GM21786 (cell line): ENCODE results near the gene TMC8.
"Not testable (repeated sequence)": the region's sequence is repeated elsewhere in the genome, so short reads cannot be mapped to it uniquely, and the experiment has no call there.

Experiments
- ATAC-seq: cut with Tn5 transposase; IDR thresholded peaks from one replicate; pipeline ENCODE4 v1.9.1; 2021; ENCODE audit not compliant: unreplicated experiment

Gene TMC8

DNA sequence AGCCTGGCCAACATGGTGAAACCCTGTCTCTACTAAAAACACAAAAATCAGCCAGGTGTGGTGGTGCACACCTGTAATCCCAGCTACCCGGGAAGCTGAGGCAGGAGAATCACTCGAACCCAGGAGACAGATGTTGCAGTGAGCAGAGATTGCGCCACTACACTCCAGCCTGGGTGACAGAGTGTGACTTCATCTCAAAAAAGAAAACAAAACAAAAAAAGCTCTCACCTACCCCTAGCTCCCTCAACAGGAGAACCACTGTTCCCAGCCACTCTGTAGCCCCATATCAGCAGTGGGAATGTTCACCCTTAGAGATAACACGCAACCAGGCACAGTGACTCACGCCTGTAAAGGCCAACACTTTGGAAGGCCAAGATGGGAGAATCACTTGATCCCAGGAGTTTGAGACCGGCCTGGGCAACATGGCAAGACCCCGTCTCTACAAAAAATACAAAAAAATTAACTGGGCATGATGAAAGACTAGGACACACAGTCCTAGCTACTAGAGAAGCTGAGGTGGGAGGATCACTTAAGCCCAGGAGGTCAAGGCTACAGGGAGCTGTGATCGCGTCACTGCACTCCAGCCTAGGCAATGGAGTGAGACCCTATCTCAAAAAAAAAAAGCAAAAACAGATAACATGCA, 5.4 kb downstream of the TMC8 start:
- ATAC-seq = no peak

DNA sequence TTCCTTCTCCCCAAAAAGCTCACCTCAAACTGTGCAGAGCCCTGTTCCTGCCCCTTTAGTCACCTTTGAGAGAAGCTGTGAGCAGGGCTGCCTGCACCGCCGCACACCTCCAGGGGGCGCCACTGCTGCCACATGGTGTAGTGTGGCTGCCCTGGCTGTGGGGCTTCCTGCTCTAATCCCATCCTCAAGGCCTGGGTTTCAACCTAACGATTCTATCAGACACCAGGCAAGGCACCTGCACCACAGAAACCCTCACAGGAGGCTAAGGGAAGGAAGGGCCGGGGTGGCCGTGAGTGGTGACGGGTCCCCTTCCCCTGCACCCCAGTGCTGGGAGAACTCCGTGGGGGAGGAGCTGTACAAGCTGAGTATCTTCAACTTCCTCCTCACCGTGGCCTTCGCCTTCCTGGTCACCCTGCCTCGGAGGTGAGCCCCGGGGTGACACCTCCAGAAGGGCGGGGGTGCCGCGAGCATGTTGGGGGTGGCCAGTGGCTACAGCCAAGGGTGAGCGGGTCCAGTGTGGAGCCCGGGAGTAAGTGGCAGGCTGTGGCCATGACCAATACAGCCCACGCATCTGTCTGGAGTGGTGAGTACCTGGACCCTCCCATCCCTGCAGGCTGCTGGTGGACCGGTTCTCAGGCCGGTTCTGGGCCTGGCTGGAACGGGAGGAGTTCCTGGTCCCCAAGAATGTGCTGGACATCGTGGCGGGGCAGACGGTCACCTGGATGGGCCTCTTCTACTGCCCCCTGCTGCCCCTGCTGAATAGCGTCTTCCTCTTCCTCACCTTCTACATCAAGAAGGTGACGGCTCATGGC, 7.0 kb downstream of the TMC8 start:
- no peak for ATAC-seq

DNA sequence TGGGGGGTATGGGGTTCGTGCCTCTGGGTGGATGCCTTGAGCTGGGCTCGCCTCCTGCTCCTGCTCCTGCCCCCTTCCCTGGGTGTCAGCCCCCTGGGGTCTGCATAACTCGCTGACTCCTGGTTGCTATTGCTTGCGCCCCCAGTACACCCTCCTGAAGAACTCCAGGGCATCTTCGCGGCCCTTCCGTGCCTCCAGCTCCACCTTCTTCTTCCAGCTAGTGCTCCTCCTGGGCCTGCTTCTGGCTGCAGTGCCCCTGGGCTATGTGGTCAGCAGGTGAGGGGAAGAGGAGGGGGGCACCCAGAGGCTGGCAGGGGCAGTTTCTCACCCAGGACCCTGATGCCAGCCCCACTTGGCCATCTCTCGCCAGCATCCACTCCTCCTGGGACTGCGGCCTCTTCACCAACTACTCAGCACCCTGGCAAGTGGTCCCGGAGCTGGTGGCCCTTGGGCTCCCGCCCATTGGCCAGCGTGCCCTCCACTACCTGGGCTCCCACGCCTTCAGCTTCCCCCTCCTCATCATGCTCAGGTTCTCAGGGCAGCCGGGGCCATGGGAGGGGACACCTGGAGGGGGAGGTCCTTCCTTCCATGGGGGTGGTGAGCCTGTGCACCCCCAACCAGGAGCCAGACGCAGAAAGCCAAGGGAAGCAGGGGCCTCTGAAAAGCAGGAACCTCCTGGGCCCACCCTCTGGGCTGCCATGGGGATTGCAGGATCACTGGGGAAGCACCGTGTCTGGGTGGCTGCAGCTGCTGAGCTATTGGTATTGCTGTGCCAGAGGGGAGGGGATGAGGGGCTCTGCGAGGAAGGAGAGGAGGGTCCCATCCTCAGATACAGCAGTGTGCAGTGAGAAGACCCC, 7.9 kb downstream of the TMC8 start:
- ATAC-seq = no peak

DNA sequence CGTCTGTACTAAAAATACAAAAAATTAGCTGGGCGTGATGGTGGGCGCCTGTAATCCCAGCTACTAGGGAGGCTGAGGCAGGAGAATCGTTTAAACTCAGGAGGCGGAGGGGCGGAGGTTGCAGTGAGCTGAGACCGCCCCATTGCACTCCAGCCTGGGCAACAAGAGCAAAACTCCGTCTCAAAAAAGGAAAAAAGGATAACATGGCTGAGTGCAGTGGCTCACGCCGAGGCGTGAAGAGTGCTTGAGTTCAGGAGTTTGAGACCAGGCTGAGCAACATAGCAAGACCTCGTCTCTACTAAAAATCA, 9.2 kb downstream of the TMC8 start:
- ATAC-seq = not testable (repeated sequence)

DNA sequence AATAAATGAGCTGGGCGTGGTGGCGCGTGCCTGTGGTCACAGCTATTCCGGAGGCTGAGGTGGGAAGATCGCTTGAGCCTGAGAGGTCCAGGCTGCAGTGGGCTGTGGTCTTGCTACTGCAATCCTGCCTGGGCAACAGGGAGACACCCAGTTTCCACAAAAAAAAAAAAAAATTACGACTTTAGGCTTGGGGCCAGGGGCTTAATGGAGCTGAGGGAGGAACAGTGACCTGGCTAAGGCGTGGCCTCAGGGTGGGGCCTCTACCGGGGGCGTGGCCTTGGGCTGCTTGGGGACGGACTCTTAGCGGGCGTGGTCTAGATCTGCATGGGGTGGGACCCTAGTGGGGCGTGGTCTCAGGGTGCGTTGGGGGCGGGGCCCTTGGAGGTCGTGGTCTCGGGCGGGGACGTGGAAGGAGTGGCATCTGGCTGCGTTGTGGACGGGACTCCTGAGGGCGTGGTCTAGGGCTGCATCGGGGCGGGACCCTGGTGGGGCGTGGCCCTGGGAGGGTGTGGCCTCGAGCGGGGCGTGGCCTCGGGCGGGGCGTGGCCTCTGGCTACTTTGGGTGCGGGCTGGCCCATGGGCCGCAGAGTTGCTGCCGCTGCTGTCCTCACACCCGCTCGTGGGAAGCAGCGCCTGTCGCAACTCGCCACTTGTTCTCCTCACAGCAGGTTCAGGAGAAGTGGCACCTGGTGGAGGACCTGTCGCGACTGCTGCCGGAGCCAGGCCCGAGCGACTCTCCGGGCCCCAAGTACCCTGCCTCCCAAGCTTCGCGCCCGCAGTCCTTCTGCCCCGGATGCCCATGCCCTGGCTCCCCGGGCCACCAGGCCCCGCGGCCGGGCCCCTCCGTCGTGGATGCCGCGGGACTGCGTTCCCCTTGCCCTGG, 9.8 kb downstream of the TMC8 start:
- peak; percentile 70 for ATAC-seq

DNA sequence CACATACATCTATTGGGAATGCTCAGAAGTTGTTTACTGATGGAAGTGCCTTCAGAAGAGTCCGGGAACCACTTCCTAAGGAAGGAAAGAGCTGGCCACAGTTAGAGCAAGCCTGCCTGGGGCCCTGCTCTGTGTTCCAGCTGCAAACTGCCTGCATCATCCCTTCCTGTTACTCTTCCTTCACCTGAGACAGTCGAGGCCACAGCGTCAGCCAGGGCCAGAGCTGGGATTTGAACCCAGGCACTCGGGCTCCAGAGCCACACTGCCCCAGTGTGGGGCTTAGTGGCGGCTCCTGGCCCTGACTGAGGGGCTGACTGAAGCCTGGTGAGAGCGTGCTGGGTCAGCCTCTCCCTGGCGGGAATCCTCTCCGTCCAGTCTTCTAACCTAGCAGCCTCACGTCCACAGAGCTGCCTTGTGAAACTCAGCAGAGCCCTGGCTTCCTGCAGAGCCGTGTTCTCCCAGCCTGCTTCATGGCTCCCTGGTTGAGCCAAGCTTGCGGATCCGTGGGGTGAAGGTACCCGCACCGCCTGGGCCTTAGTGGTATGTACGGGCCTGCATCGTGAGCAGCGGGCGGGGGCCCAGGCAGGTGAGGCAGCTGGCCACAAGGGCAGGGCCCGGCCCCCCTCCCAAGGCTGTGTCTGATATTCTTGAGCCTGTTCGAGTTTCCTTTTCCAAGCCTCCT, 11.0 kb downstream of the TMC8 start:
- ATAC-seq = no peak

DNA sequence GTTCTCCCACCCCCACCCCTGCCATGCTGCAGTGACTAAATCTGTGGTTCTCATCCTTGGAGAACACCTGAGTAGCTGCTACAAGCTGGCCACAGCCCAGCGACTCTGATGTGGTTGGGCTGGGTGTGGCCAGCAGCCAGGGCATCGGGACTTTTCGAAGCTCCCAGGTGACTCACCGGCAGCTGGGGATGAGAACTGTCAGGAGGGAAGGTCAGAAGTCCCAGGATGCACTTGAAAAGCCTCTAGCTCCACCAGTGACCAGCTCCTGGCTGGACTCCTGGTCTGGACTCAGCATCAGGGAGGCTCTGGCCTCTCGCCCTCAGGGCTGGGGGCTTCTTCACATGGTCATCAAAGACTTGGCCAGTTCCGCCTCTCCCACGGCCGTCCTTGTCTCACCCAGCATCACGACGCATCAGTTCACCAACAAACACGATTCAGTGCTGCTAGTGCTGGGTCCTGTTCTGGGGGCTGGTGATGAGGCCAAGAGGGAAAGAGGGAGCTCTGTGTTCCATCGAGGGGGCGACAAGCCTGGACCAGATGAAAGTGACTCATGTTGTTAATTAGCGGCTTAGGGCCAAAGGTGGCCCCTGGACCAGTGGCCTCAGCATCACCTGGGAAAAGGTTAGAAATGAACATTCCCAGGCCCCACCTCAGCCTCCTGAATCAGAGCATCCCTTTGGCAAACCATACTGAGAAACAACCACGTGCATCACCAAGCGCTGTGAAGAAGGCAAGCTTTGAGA, 11.7 kb downstream of the TMC8 start:
- ATAC-seq = no peak

DNA sequence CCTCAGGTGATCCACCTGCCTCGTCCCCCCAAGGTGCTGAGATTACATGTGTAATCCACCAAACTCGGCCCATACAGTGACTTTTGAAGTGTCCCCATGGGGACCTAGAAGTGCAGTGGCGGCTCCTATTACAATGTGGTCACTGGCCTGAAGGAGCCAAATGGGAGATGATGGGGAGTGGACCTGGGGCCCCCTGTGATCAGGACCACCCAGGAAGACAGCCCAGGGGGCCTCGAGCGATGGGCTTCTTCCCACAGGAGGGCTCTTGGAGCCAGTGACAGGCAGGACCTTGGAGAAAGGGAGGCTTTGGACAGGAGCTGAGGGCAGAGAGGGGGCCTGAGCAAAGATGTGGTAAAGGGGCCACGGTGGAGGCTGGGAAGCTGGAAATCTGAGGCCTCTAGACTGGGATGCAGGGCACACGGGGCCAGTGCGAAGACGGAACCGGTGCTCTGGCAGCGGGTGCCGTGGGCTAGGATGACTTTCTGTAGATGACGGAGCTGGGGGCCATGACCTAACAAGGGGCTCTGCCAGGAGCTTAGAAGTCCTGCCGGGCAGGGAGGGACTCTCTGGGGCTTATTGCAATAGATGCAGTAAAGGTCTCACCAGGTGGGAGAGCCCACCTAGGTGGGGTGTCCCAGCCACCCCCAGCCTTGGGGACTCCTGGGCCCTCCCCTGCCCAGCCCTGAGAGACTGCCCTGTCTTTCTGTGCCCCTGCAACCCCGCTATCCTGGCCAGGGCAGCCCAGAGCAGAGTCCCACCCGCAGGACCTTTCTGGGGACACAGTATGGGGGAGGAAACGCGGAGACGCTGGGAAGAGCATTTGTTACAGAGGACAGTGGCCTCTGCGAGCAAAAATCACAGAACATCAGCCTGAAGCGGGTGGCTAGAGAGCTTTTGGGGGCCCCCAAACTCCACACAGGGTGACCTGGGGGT, 12.9 kb downstream of the TMC8 start:
- no peak for ATAC-seq

DNA sequence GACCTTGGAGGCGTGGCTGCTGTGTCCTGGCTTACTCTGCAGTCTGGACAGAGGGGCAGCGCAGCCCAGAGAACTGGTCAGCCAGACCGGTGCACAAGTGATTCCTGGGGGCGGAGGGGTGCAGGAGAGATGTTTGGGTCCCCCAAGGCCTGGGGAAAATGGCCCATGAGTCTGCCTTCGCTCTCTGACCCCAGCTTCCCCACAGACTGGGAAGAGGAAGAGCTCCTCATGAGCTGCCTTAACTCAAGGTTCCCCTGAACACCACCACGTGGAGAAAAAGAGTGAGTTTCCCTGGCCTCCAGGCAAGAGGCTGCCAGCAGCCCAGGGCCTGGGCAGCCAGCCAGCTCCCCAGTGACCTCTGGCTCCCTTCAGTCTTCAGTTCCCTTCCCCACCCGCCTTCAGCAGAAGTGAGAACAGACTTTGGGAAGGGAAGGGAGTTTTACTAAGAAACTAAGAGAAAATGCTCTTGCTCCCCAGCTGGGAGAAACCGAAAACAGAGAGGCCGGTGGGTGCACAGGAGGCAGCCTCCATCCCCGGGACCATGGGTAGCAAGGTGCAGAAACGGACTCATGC, 13.7 kb downstream of the TMC8 start:
- ATAC-seq = no peak

DNA sequence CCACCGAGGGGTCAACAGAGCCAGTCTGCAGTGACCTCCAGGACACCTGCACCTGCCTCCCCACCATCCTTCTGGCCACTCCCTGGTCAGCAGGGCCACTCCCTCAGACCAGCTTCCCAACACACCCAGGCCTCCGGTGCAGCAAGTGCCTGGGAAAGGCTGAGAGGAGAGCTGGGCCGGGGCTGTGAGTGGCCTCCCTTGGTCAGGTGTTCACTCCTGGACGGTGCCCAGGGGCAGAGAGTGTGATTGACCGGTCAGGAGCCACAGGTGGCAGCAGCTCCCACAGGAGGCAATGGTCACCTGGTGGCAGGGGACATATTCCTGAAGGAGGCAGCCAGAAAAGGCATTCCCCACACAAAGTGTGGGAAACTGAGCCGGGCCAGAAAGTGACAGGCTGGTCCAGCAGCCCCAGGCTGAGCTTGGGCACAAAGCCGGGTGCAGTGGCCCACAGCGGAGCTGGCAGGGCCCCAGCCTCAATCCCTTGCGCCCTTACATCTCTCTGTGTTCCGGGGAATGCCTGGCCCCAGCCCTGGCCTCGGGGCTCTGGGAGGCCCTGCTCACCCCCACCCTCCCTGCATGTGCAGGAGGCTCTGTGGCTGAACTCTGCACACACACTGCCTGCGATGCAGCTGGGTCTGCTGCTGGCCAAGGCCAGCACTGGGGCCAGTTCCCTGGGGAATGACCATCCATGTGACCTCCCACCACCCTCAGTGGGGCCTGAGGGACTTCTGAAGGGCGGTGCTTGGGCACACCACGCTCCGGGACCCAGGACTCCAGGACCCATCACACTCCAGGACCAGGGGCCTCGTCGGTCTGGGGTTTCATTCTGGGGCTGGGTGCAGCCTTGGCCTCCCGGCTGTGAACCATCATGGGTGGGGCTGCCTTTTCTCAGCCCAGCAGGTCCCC, 14.4 kb downstream of the TMC8 start:
- no peak for ATAC-seq

DNA sequence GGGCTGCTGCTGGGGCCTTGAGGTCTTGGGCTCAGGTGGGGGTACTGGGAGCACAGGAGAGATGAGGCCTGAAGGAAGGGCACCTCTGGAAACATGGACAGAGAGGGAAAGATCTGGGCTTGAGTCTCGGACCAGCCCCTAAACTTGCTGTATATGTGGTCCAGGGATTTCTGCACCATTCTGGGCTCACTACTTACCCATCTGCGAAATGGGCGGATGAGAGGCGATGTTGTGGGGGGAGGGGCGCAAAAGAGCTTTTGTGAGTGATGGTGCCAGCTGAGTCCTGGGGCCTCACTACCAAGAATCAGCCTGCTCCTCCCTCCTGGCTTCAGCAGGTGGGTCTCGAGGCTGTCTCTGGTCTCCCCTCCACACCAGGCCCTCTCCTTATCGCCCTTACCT, 15.9 kb downstream of the TMC8 start:
- no peak for ATAC-seq

DNA sequence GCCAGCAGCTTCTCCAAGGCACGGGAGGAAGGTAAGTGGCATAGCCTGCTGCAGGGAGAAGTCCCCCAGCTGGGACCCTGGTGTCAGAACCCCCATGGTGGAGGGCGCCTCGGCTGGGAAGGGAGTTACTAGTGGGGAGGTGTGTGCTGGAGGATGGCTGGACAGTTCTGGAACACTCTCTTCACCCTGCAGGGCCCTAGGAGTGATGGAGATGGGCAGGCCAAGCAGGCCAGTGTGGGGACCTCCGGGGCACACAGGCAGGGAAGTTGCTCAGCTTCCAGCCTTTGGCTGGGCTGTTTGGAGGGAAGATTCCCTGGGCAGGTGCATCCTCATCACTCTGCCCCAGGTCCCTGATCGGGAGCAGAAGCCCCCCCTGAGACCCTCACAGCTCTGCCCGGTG, 16.3 kb downstream of the TMC8 start:
- ATAC-seq = no peak

DNA sequence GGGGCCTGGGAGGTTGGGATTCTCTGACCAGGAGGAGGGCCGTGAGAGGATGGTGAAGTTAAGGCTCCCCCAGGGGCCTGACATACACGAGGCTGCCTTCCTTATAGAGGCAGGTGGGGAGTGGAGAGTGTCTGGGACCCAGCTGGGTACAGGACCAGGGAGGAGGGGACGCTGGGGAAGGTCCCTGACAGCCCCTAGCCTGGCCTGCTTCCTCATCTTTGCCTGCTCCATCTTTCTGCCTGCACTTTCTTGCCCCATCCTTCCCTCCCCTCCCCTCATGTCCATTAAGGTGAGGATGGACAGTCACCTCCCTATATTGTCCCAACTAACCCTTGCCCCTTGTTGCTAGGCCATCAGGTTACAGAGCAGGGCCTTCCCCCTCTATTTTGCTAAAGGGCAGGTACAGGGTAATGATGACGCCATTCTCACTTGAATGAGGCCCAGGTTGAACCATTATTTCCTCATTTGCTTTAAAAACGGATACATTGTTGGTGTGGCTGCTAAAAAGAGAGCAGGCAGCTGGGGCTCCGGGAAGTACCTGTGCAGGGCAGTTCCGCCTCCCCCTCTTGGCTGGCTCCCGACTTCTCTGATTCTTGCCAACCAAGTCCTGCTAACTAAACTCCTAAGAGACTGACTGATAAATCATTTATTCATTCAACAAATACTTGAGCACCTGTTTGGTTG, 16.9 kb downstream of the TMC8 start:
- no peak for ATAC-seq

DNA sequence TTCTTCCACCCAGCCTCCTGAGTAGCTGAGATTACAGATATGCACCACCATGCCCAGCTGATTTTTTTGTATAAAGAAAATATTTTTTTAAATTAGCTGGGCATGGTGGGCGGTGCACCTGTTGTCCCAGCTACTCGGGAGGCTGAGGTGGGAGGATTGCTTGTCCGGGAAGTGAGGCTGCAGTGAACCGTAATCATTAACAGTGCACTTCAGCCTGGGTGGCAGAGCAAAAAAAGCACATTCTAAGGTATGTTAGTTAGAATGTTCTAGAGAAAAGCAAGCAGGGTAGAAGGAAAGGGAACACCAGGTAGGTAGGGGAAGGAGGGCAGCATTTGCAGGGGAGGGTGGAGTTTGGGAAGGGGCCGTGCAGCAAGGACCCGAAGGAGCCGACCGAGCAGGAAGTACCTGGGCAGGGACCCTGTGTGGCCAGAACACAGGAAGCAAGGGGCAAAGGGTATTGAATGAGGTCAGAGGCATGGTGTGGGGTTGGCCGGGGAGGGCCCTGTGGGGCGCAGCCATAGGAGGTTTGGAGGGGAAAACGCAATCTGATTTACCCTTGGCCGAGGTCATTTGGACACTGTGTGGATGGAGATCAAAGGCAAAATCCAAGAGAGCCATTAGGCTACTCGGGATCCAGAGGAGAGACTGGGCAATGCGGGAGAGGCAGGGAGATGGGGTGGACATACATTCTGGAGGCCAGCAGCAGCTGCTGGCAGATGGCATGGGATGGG, 17.9 kb downstream of the TMC8 start:
- ATAC-seq = no peak

DNA sequence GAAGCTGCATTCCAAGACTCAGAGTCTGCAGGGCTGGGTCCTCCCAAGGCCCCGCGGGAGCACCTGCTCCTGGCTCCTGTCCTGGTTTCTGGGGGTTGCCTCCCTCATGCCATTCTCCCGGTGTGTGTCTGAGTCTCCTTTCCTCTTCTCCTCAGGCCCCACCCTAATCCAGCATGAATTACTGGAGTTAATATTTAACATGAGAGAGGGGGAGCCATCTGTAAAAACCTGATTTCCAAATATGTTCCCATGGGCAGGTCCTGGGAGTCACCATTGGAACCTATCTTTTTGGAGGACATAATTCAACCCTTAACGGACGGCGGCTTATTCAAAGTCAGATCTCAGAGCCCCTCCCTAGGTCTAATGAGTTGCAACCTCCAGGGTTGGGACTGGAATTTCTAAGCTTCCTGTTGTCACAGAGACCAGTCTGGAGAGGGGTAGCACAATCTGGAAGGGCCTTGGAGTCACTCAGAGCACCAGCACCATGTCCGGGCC, 21.0 kb downstream of the TMC8 start:
- no peak for ATAC-seq
